HG02981 (cell line): ENCODE results near the gene SMIM13.
A peak's percentile ranks its signal among the peaks of the same experiment; 100 is the strongest.

ENCODE experiments used
- ATAC-seq: cut with Tn5 transposase; IDR thresholded peaks from one replicate; pipeline ENCODE4 v1.9.1; 2021; ENCODE audit warnings: mild to moderate bottlenecking, moderate library complexity; ENCODE audit not compliant: unreplicated experiment

The SMIM13 gene

GRCh38 chr6:11149551-11149950, 55.9 kb downstream of the SMIM13 start:
- no peak for ATAC-seq

GRCh38 chr6:11151488-11151887, 57.9 kb downstream of the SMIM13 start:
- no peak for ATAC-seq

GRCh38 chr6:11152581-11152980, 58.9 kb downstream of the SMIM13 start:
- no peak for ATAC-seq

- ATAC-seq = no peak
Measured at GRCh38 chr6:11153447-11153846, 59.8 kb downstream of the SMIM13 start.

GRCh38 chr6:11155589-11155988, 62.0 kb downstream of the SMIM13 start:
- ATAC-seq = no peak

GRCh38 chr6:11160199-11160598, 66.6 kb downstream of the SMIM13 start:
- ATAC-seq = no peak

GRCh38 chr6:11161031-11161956, 67.7 kb downstream of the SMIM13 start:
- no peak for ATAC-seq

GRCh38 chr6:11162262-11162661, 68.6 kb downstream of the SMIM13 start:
- ATAC-seq = no peak

- peak; percentile 54 for ATAC-seq
Measured at GRCh38 chr6:11163932-11164331, 70.3 kb downstream of the SMIM13 start.

- ATAC-seq = no peak
Measured at GRCh38 chr6:11164717-11165646, 71.3 kb downstream of the SMIM13 start.

GRCh38 chr6:11166948-11167347, 73.3 kb downstream of the SMIM13 start:
- no peak for ATAC-seq

- no peak for ATAC-seq
Measured at GRCh38 chr6:11168091-11168635, 74.5 kb downstream of the SMIM13 start.

GRCh38 chr6:11171952-11172351, 78.3 kb downstream of the SMIM13 start:
- ATAC-seq = no peak

GRCh38 chr6:11172501-11173327, 79.1 kb downstream of the SMIM13 start:
- ATAC-seq = no peak

GRCh38 chr6:11174242-11174611, 80.6 kb downstream of the SMIM13 start:
- ATAC-seq = no peak

- ATAC-seq = no peak
Measured at GRCh38 chr6:11177271-11177670, 83.6 kb downstream of the SMIM13 start.

GRCh38 chr6:11179088-11179418, 85.4 kb downstream of the SMIM13 start:
- ATAC-seq = no peak

GRCh38 chr6:11179419-11180202, 86.0 kb downstream of the SMIM13 start:
- ATAC-seq = no peak

- ATAC-seq = no peak
Measured at GRCh38 chr6:11181478-11182136, 88.0 kb downstream of the SMIM13 start.
